Pons (tissue), 1 donor: Measurements from ENCODE around the gene CTNNBIP1.
"Not testable (repeated sequence)": the region's sequence is repeated elsewhere in the genome, so short reads cannot be mapped to it uniquely, and the experiment has no call there.

Experiments
- DNase-seq: peaks from one replicate; pipeline ENCODE4 v3.0.0-alpha.2; 2016; ENCODE audit warnings: low spot score

CTNNBIP1 gene

GRCh38 chr1:9910076-9910422 lies at the start of gene CTNNBIP1:
Gene CTNNBIP1, minus strand, starts transcription at chr1:9910269. Its CDS starts 38,205 bp downstream, at chr1:9872064.
- DNase-seq: no peak

DNA sequence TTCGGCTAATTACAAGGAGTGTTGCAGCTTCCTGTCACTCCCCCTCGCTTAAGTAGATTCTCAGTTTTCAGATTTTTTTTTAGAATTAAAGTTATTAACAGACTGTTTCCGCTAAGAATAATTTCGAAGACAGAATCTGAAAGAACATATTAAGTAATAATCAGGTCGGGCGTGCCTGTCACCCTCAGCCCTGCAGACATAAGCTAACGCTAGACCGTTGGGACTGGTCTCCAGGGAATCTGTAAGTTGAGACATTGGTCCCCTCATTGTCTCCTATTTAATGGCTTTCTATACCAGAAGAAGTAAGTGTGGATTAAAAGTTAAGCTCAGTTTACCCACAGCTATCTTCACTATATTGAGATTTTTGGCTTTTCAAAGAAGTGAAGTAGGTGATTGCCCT lies 47.7 kb upstream of the CTNNBIP1 start:
- no peak for DNase-seq

DNA sequence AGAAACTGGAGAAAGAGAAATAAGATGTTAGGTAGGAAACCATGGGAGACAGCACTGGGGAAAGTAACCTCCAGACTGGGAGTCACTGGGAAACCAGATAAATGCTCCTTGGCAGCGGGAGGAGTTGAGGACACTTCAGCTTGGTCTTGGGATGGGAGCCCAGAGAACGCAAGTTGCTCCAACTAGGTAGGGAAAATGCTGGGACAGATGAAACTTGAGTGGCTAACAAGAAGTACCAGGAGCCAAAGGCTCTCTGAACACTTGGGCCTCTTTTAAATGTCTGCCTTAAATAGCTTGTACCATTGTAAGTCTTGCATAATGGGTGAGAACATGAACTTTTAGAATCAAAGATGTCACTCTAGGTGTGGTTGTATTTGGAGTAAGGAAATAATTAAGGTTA lies 36.2 kb upstream of the CTNNBIP1 start:
- no peak for DNase-seq

DNA sequence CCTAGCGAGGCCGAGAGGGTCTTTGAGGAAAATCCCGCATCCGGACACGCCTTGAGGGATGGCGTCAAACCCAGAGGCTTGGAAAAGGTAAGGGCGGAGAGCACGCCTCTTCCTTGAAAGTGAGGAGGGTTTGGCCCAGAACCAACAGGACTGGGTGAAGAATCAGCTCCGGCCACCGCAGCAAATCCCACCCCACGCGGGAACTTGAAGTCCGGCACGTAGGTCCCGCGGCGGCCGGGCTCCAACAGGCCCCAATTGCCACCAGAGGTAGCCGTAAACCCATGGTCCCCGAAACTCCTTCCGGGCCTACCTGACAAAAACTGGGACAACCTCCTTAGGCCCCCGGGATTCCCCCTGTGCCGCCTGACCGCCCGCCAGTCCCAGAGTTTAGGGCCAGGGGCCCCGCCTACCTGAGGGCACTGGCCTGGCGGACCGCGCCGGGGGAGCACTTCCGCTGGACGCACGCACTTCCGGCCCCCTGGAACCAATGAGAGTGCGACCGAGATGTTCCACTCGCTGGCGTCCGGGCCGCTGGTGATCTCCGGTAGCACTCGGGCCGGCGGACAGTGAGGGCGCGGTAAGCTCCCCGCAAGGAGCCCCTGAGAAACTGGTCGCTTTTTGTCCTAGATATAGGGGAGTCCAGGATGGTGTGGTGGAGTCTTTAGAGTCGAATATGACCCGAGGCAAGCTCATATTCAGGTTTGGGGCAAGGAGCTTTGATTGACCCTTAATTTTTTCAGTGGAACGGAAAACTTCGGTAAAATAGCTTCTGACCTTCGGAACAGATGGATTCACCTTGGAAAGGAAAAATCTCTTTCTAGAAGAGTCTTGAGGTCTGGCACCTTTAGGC lies 33.1 kb upstream of the CTNNBIP1 start, which contains the start of the genes LZIC and NMNAT1:
LZIC (minus strand) TSS at position 453 of the 850 bp plus-strand sequence. CDS start 6,772 bp downstream, outside the sequence.
NMNAT1 (plus strand) TSS at position 537 of the 850 bp plus-strand sequence. CDS start 28,599 bp downstream, outside the sequence.
- peak; percentile 89 for DNase-seq

DNA sequence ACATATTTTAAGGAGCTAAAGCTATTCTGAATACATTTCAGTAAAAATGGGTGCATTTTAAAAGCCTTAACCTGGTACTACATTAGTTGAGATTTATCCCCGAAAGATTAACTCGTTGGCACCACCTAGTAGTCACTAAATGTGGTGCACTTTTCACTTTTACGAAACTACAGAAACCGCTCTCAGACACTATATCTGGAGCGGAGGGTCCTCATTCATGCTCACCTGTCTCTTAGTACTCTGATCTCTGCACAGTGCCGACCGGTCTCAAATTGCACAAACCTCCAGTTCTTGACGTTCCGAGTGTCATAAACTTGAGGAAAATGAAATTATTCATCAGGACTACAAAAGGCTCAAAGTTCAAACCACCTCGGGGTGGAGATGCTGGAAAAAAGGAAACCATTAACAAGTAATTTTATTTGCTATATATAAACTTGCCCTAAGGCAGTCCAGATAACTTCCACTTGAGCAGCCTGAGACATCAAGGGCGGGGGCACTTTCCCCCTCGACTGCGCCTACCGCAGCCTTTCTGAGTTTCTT lies 32.4 kb upstream of the CTNNBIP1 start:
- DNase-seq: peak; percentile 60

DNA sequence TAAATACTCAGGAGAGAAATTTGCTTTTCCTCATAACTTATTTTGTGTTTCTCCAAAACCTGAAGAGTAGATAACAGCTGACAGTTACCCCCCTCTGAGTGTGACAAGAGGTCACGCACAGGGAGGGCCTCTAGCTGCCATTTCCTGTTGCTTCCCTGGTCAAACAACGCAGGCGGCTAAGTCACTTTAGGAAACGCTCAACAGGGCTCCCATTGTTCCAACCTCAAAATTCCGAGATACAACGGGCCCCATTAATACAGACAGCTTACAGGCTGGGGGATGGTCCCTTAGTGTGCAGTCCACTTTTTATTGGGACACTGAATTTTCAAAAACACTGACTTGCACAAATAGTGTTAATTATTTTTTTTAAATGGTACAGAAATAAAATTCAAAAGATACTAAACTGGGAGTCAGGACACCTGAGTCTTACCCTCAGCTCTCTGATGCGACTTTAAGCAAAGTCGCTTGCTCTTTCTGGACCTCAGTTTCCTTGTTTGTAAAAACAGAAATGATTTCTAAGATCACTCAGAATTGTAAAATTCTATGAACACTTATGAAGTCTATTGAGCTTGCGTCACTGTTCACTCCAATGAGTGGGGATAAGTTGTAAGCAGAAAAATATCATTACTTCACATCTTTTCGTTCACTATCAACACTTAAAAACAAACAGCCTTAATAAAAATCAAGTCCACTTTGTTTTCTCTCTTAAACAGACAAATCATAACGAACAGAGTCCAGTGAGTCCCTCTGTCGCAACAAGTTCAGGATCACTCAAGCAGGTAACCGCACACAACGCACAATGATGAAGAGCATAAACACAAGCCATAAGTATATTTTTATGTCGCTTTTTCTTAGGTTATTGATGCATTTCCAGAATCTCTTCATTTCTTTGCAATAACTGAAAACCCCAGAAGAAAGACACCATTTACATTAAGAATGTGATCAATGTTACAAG lies 19.6 kb upstream of the CTNNBIP1 start:
- peak; percentile 96 for DNase-seq

GRCh38 chr1:9927259-9927658 lies 17.2 kb upstream of the CTNNBIP1 start:
- no peak for DNase-seq

- DNase-seq: no peak
These were observed 12.3 kb upstream of the CTNNBIP1 start for GRCh38 chr1:9922342-9922741.

DNA sequence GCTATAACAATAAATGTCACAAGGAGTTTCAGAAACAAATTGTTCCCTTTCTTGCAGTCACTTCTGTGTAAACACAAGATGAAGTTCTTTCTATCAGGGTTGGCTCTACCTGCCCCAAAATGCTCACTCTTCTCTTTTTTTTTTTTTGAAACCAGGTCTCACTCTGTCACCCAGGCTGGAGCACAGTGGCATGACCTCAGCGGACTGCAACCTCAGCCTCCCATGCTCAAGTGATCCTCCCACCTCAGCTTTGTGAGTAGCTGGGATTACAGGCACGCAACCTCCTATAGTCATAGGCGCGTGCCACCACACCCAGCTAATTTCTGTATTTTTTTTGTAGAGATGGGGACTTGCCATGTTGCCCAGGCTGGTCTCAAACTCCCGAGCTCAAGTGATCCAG lies 10.5 kb upstream of the CTNNBIP1 start:
- DNase-seq: no peak

DNA sequence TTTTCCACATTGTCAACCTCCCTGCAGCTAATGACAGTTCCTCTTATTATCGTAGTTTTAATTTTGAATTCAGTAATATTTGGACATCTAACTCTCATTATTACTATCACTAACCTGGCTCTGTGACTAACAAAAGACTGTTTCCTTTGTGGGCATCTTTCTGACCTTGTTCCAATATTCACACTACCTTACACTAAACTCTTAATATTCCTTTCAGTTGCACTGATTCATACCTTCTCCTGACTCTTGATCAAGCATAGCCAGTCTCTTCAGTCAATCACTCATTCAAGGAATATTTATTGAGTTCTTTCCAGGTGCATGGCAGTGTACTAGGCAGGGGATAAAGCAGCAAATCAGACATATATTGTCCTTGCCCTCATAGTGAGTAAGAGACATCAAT lies 7.8 kb upstream of the CTNNBIP1 start:
- no peak for DNase-seq

- DNase-seq: not testable (repeated sequence)
These were observed 7.4 kb upstream of the CTNNBIP1 start for GRCh38 chr1:9917495-9917894.

GRCh38 chr1:9916452-9916851 lies 6.4 kb upstream of the CTNNBIP1 start:
- no peak for DNase-seq

- no peak for DNase-seq
These were observed 4.5 kb upstream of the CTNNBIP1 start for GRCh38 chr1:9914610-9914937.

- no peak for DNase-seq
These were observed 2.3 kb upstream of the CTNNBIP1 start for GRCh38 chr1:9912264-9912936.

GRCh38 chr1:9910423-9911178 lies 532 bp upstream of the CTNNBIP1 start:
- peak; percentile 98 for DNase-seq

DNA sequence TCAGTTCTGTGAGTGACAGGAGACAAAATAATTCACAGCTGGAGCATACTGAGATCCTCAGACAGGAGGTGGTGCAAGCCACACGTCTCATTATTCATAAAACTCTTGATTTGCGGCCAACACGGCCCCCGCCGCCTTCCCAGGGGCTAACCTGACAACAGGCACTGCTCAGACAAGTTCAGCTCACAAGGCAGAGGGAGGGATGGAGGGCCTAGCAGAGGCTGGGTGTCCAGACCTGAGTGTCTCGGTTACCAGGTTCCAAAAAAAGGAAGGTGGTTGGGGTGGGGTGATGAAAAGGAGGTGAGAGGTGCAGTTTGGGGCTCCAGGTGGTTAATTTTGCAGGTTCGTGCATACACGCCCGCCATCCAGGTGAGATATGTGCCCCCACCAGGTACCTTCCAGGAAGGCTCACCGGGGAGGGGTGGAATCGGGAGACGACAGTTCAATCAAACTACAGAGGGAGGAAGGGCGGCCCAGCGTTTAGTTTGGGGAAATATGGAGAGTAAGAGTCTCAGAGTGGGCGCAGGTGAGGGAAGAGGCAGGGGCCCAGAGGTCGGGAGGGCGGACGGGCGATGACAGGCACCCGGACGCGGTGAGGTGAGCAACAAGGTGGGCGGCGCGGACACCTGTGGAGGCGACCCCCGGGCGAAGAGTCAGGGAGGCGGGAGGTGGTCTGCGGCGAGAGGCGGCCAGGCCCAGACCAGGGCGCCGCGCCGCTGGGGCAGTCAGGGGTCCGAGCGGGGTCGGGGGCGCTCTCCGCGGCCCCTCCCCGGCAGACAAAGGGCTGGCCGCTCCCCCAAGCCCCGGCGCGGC lies 629 bp downstream of the CTNNBIP1 start:
- DNase-seq: no peak

- DNase-seq: no peak
These were observed 1.2 kb downstream of the CTNNBIP1 start for GRCh38 chr1:9908871-9909233.

- DNase-seq: no peak
These were observed 2.6 kb downstream of the CTNNBIP1 start for GRCh38 chr1:9907441-9907840.

DNA sequence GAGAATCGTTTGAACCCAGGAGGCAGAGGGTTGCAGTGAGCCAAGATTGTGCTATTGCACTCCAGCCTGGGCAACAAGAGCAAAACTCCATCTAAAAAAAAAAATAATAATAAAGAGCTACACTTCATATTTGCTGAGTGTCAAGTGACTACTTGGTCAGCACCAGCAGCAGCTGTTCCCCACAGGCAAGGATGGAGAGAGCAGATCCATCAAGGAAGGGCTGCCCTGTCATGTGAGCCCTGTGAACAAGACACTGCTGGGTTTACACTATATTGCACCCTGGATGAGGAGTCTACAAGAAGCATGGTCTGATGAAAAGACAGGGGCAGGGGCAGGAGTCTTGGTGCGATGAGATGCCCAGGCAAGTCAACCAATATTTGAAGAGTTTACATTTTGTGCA lies 3.6 kb downstream of the CTNNBIP1 start:
- no peak for DNase-seq

- DNase-seq: no peak
These were observed 5.1 kb downstream of the CTNNBIP1 start for GRCh38 chr1:9905010-9905409.
